WTC11 (cell line): Measurements from ENCODE around the gene GALNTL6. TPM values are rescaled to one million over a fixed set of nuclear protein-coding genes. Genes with fewer than 3 reads are reported as not detected.

Source experiments
- ATAC-seq: fragments of 200-7000 bp; cut with Tn5 transposase; 2 replicates; pipeline ENCODE4 v1.10.0; 2021; ENCODE audit warnings: mild to moderate bottlenecking, moderate library complexity
- CTCF ChIA-PET: fragments of 300-600 bp; sonication (Branson Sonifier 250); formaldehyde crosslinking; loops from one replicate; lab custom pipeline; 2021; ENCODE audit warnings: antibody characterized with exemption; lab: Charles Lee
- POLR2A ChIA-PET: fragments of 350-600 bp; sonication (Branson Sonifier 250); formaldehyde crosslinking; loops from one replicate; lab custom pipeline; 2021; ENCODE audit warnings: antibody characterized with exemption; lab: Charles Lee
- DNase-seq: peaks from one replicate; pipeline ENCODE4 v3.0.0; 2021; ENCODE audit warnings: low spot score
- H3K27ac Mint-ChIP-seq: 2 replicates; pipeline ENCODE4 v1.8.0; 2021; ENCODE audit warnings: mixed read lengths
- H3K27me3 Mint-ChIP-seq: 2 replicates; pipeline ENCODE4 v1.8.0; 2021; ENCODE audit warnings: low read depth, mild to moderate bottlenecking, moderate library complexity, mixed read lengths
- H3K36me3 Mint-ChIP-seq: 2 replicates; pipeline ENCODE4 v1.8.0; 2021; ENCODE audit warnings: mixed read lengths
- H3K4me1 Mint-ChIP-seq: 2 replicates; pipeline ENCODE4 v1.8.0; 2022; ENCODE audit warnings: mixed read lengths
- H3K4me3 Mint-ChIP-seq: 2 replicates; pipeline ENCODE4 v1.8.0; 2021; ENCODE audit warnings: mild to moderate bottlenecking, moderate library complexity, mixed read lengths
- H3K9me3 Mint-ChIP-seq: 2 replicates; pipeline ENCODE4 v1.8.0; 2021; ENCODE audit warnings: mixed read lengths
- ATF2 ChIP-seq: sonication (generic); formaldehyde crosslinking; IDR thresholded peaks from 2 replicates; pipeline ENCODE4 v1.8.1; 2022; ENCODE audit warnings: low read depth, missing genetic modification reagents, borderline replicate concordance
- ATF6 ChIP-seq: sonication (generic); formaldehyde crosslinking; IDR thresholded peaks from 2 replicates; pipeline ENCODE4 v1.8.1; 2023; ENCODE audit warnings: mild to moderate bottlenecking, missing genetic modification reagents
- CTCF ChIP-seq: fragments of 200-600 bp; IDR thresholded peaks from 2 replicates; pipeline ENCODE4 v1.8.0; 2022; ENCODE audit warnings: antibody characterized with exemption
- ELF4 ChIP-seq: sonication (generic); formaldehyde crosslinking; IDR thresholded peaks from 2 replicates; pipeline ENCODE4 v1.8.1; 2022; ENCODE audit warnings: low read depth, mild to moderate bottlenecking, moderate library complexity, missing genetic modification reagents
- ESRRA ChIP-seq: sonication (generic); formaldehyde crosslinking; IDR thresholded peaks from 2 replicates; pipeline ENCODE4 v1.8.1; 2022; ENCODE audit warnings: mild to moderate bottlenecking, missing genetic modification reagents, borderline replicate concordance
- ETV6 ChIP-seq: sonication (generic); formaldehyde crosslinking; IDR thresholded peaks from 2 replicates; pipeline ENCODE4 v1.8.1; 2022; ENCODE audit warnings: mild to moderate bottlenecking, missing genetic modification reagents
- GRHL2 ChIP-seq: fragments of 250-450 bp; sonication (Bioruptor Pico); IDR thresholded peaks from 2 replicates; pipeline ENCODE4 v1.8.0; 2022; ENCODE audit warnings: mild to moderate bottlenecking, moderate library complexity; ENCODE audit not compliant: insufficient replicate concordance, severe bottlenecking
- HMGA2 ChIP-seq: fragments of 250-450 bp; sonication (Bioruptor Pico); IDR thresholded peaks from 2 replicates; pipeline ENCODE4 v1.4.0; 2021; ENCODE audit warnings: mild to moderate bottlenecking, moderate library complexity
- IRF2 ChIP-seq: sonication (generic); formaldehyde crosslinking; IDR thresholded peaks from 2 replicates; pipeline ENCODE4 v1.8.0; 2022; ENCODE audit warnings: low read depth, missing genetic modification reagents, borderline replicate concordance
- JAZF1 ChIP-seq: fragments of 250-450 bp; sonication (Bioruptor Pico); IDR thresholded peaks from 2 replicates; pipeline ENCODE4 v1.9.0; 2021; ENCODE audit warnings: moderate library complexity, mild to moderate bottlenecking, inconsistent platforms
- JUN ChIP-seq: sonication (generic); formaldehyde crosslinking; IDR thresholded peaks from 2 replicates; pipeline ENCODE4 v1.8.0; 2023; ENCODE audit warnings: mild to moderate bottlenecking, missing genetic modification reagents
- MYBL2 ChIP-seq: sonication (generic); formaldehyde crosslinking; IDR thresholded peaks from 2 replicates; pipeline ENCODE4 v1.8.1; 2023; ENCODE audit warnings: mild to moderate bottlenecking, moderate library complexity, missing genetic modification reagents
- NFATC4 ChIP-seq: fragments of 250-450 bp; sonication (Bioruptor Pico); IDR thresholded peaks from 2 replicates; pipeline ENCODE4 v1.9.0; 2021; ENCODE audit warnings: mild to moderate bottlenecking
- NFE2L1 ChIP-seq: sonication (generic); formaldehyde crosslinking; IDR thresholded peaks from 2 replicates; pipeline ENCODE4 v1.8.1; 2023; ENCODE audit warnings: missing genetic modification reagents
- NR1H2 ChIP-seq: sonication (generic); formaldehyde crosslinking; IDR thresholded peaks from 2 replicates; pipeline ENCODE4 v1.9.0; 2021; ENCODE audit warnings: mild to moderate bottlenecking, moderate library complexity, missing genetic modification reagents
- OVOL2 ChIP-seq: fragments of 250-450 bp; sonication (Bioruptor Pico); IDR thresholded peaks from 2 replicates; pipeline ENCODE4 v1.9.0; 2021; ENCODE audit warnings: mild to moderate bottlenecking, borderline replicate concordance
- PREB ChIP-seq: sonication (generic); formaldehyde crosslinking; IDR thresholded peaks from 2 replicates; pipeline ENCODE4 v1.8.1; 2022; ENCODE audit warnings: mild to moderate bottlenecking, missing genetic modification reagents, moderate library complexity, borderline replicate concordance
- PRRX2 ChIP-seq: fragments of 250-450 bp; sonication (Bioruptor Pico); IDR thresholded peaks from 2 replicates; pipeline ENCODE4 v1.8.0; 2021; ENCODE audit warnings: mild to moderate bottlenecking
- RORB ChIP-seq: fragments of 250-450 bp; sonication (Bioruptor Pico); IDR thresholded peaks from 2 replicates; pipeline ENCODE4 v1.9.0; 2021; ENCODE audit warnings: mild to moderate bottlenecking
- SP1 ChIP-seq: sonication (generic); formaldehyde crosslinking; conservative IDR thresholded peaks from 2 replicates; pipeline ENCODE4 v1.8.1; 2022; ENCODE audit warnings: missing genetic modification reagents
- TEAD1 ChIP-seq: sonication (generic); formaldehyde crosslinking; IDR thresholded peaks from 2 replicates; pipeline ENCODE4 v1.8.0; 2022; ENCODE audit warnings: mild to moderate bottlenecking, missing genetic modification reagents
- TP53 ChIP-seq: sonication (generic); formaldehyde crosslinking; IDR thresholded peaks from 2 replicates; pipeline ENCODE4 v1.8.1; 2023; ENCODE audit warnings: mild to moderate bottlenecking, missing genetic modification reagents
- ZBTB43 ChIP-seq: sonication (generic); formaldehyde crosslinking; IDR thresholded peaks from 2 replicates; pipeline ENCODE4 v1.8.1; 2023; ENCODE audit warnings: mild to moderate bottlenecking, missing genetic modification reagents
- ZNF138 ChIP-seq: sonication (generic); formaldehyde crosslinking; conservative IDR thresholded peaks from 2 replicates; pipeline ENCODE4 v1.8.1; 2022; ENCODE audit warnings: mild to moderate bottlenecking, moderate library complexity, missing genetic modification reagents
- ZNF423 ChIP-seq: fragments of 250-450 bp; sonication (Bioruptor Pico); IDR thresholded peaks from 2 replicates; pipeline ENCODE4 v2.1.2; 2022; ENCODE audit warnings: mild to moderate bottlenecking, moderate library complexity
- total RNA-seq: library from RNA; stranded (reverse); gene quantifications from 3 replicates; pipeline ENCODE4 v1.2.3, GENCODE V29; 2021

The GALNTL6 gene
- total RNA-seq, 1 experiment from 2014 or later: 0.24 TPM

- Mint-ChIP-seq H3K27me3 (no peaks in the 10 kb centered on the region), H3K4me3 (no peak overlapping the region), H3K27ac (no peak overlapping the region), H3K36me3 (peaks cover 4% of the 10 kb centered on the region; the same call in 1 of the 2 replicates), H3K4me1 (peaks cover 4% of the 10 kb centered on the region; the same call in 1 of the 2 replicates), H3K9me3 (peaks cover 14% of the 10 kb centered on the region)
- ChIA-PET POLR2A (no interaction called here), CTCF (no interaction called here)
- no peak for DNase-seq
- no peak for TF ChIP-seq PRRX2 (CRISPR knock-in tag)
- TF ChIP-seq IRF2 (CRISPR knock-in tag): no peak
- TF ChIP-seq HMGA2 (CRISPR knock-in tag): no peak
- no peak for TF ChIP-seq ZNF138 (CRISPR knock-in tag)
- no peak for TF ChIP-seq ESRRA (CRISPR knock-in tag)
- no peak for TF ChIP-seq NFATC4 (CRISPR knock-in tag)
- TF ChIP-seq ATF6 (CRISPR knock-in tag): no peak
- TF ChIP-seq ZBTB43 (CRISPR knock-in tag): no peak
- no peak for ATAC-seq
Measured at GRCh38 chr4:171765514-171765913, 47.7 kb upstream of the GALNTL6 start.

GRCh38 chr4:171774642-171775190 is 38.5 kb upstream of the GALNTL6 start:
- Mint-ChIP-seq H3K9me3 (peaks cover 25% of the 10 kb centered on the region), H3K36me3 (peaks cover 15% of the 10 kb centered on the region), H3K27ac (no peak overlapping the region), H3K27me3 (no peaks in the 10 kb centered on the region), H3K4me3 (no peak overlapping the region), H3K4me1 (no peaks in the 10 kb centered on the region)
- TF ChIP-seq NR1H2 (CRISPR knock-in tag) (no peak), JUN (CRISPR knock-in tag) (no peak), TP53 (CRISPR knock-in tag) (no peak)
- no peak for DNase-seq
- CTCF ChIA-PET: no interaction called here
- no peak for ATAC-seq
- POLR2A ChIA-PET: no interaction called here

GRCh38 chr4:171779301-171779700 is 33.9 kb upstream of the GALNTL6 start:
- CTCF ChIA-PET: no interaction called here
- H3K36me3 Mint-ChIP-seq: peaks cover 23% of the 10 kb centered on the region
- POLR2A ChIA-PET: no interaction called here
- no peak for TF ChIP-seq ATF2
- TF ChIP-seq NR1H2 (CRISPR knock-in tag): no peak
- no peak for TF ChIP-seq PREB
- TF ChIP-seq CTCF: no peak
- no peak for TF ChIP-seq NFATC4 (CRISPR knock-in tag)
- TF ChIP-seq ELF4 (CRISPR knock-in tag): no peak
- TF ChIP-seq SP1 (CRISPR knock-in tag): no peak
- no peak for TF ChIP-seq ESRRA (CRISPR knock-in tag)
- TF ChIP-seq ZNF423 (CRISPR knock-in tag): no peak
- TF ChIP-seq TEAD1 (CRISPR knock-in tag): no peak
- no peak for TF ChIP-seq OVOL2 (CRISPR knock-in tag)
- no peak for TF ChIP-seq RORB (CRISPR knock-in tag)
- no peak for TF ChIP-seq IRF2 (CRISPR knock-in tag)
- TF ChIP-seq ETV6: no peak
- no peak for TF ChIP-seq GRHL2
- TF ChIP-seq JAZF1 (CRISPR knock-in tag): no peak
- TF ChIP-seq MYBL2 (CRISPR knock-in tag): no peak
- TF ChIP-seq NFE2L1 (CRISPR knock-in tag): no peak

More at GRCh38 chr4:171779301-171779700, 33.9 kb upstream of the GALNTL6 start:
- H3K27me3 Mint-ChIP-seq: no peaks in the 10 kb centered on the region
- peaks cover 24% of the 10 kb centered on the region for H3K9me3 Mint-ChIP-seq
- ATAC-seq: no peak
- no peak overlapping the region for H3K4me3 Mint-ChIP-seq
- DNase-seq: no peak
- no peaks in the 10 kb centered on the region for H3K4me1 Mint-ChIP-seq
- no peak overlapping the region for H3K27ac Mint-ChIP-seq
